DMS153 (cell line): ENCODE results near the gene IL12A.

Experiments
- DNase-seq: peaks from one replicate; lab custom pipeline; 2025; lab: John Stamatoyannopoulos, UW

Gene IL12A

GRCh38 chr3:160027541-160028195, 39.0 kb downstream of the IL12A start:
- no peak for DNase-seq

GRCh38 chr3:160035757-160036156, 47.1 kb downstream of the IL12A start:
- no peak for DNase-seq

- no peak for DNase-seq
Measured at GRCh38 chr3:160038862-160039562, 50.4 kb downstream of the IL12A start.

GRCh38 chr3:160040181-160040580, 51.5 kb downstream of the IL12A start:
- no peak for DNase-seq

- DNase-seq, result no peak
Measured at GRCh38 chr3:160041465-160041864, 52.8 kb downstream of the IL12A start.

- DNase-seq, result no peak
Measured at GRCh38 chr3:160044121-160044520, 55.5 kb downstream of the IL12A start.
